HCT116 (cell line): ENCODE data around the gene RASSF3. TPM values are rescaled to one million over a fixed set of nuclear protein-coding genes. Genes with fewer than 3 reads are reported as not detected.

Experiments
- ATAC-seq: fragments of 200-7000 bp; cut with Tn5 transposase; 2 replicates; pipeline ENCODE4 v1.9.1; 2020; ENCODE audit warnings: mild to moderate bottlenecking, moderate library complexity
- BruUV-seq: library from RNA; stranded (reverse); fragments of 400-500 nt; replicated peaks from 2 replicates; lab custom pipeline; 2021; lab: Mats Ljungman, UMichigan
- CTCF ChIA-PET: fragments of 300-600 bp; sonication (Branson Sonifier 250); formaldehyde crosslinking; loops from one replicate; lab custom pipeline; 2021; ENCODE audit warnings: antibody characterized with exemption; lab: Charles Lee
- POLR2A ChIA-PET: fragments of 300-600, 350-600 bp; sonication (Branson Sonifier 250); formaldehyde crosslinking; loops from one replicate; lab custom pipeline; 2021; ENCODE audit warnings: antibody characterized with exemption; lab: Charles Lee
- RAD21 ChIA-PET, 2 experiments: fragments of 300-600 bp; sonication (Branson Sonifier 250); formaldehyde crosslinking; loops; one replicate each; lab custom pipeline; 2023; ENCODE audit warnings: low total read pairs in 2 of 2; ENCODE audit not compliant: uncharacterized antibody in 2 of 2, unreplicated experiment in 2 of 2, low non-redundant PET in 1 of 2; lab: Charles Lee
- DNase-seq: peaks from one replicate; pipeline ENCODE4 v3.0.0-alpha.2; 2010; ENCODE audit warnings: low read depth, low spot score
- H2AFZ ChIP-seq: fragments of 200-600 bp; shearing (Covaris generic), sonication (generic); 2 replicates; pipeline ENCODE4 v1.6.1; 2017; ENCODE audit warnings: low read depth, mixed run types, mixed read lengths, antibody characterized with exemption, low read length; ENCODE audit not compliant: poor library complexity, severe bottlenecking
- H3K27ac ChIP-seq: 2 replicates; pipeline ENCODE4 v1.5.1; 2012; ENCODE audit warnings: low read depth, low read length
- H3K27me3 ChIP-seq: fragments of 200-600 bp; sonication (generic); 2 replicates; pipeline ENCODE4 v1.6.1; 2016; ENCODE audit warnings: mixed run types, low read length, mixed read lengths; ENCODE audit not compliant: insufficient read depth
- H3K36me3 ChIP-seq, 2 experiments: fragments of 200-500 bp in 1 of 2; fragments of 200-600 bp in 1 of 2; sonication (Bioruptor generic) in 1 of 2; sonication (generic) in 1 of 2; 2 replicates each; pipeline versions ENCODE4 v1.5.1 to v1.6.1; 2014 to 2016; ENCODE audit warnings: low read length in 2 of 2, inconsistent platforms in 1 of 2, mixed read lengths in 1 of 2, mixed run types in 1 of 2; ENCODE audit not compliant: insufficient read depth in 2 of 2, control insufficient read depth in 1 of 2
- H3K4me1 ChIP-seq, 2 experiments: fragments of 200-600 bp in 1 of 2; sonication (generic) in 1 of 2; 2 replicates each; pipeline versions ENCODE4 v1.5.1 to v1.6.1; 2012 to 2017; ENCODE audit warnings: low read length in 2 of 2, inconsistent platforms in 1 of 2, mild to moderate bottlenecking in 1 of 2, mixed read lengths in 1 of 2, mixed run types in 1 of 2, moderate library complexity in 1 of 2; ENCODE audit not compliant: insufficient read depth in 2 of 2, control insufficient read depth in 1 of 2
- H3K4me2 ChIP-seq: fragments of 200-600 bp; sonication (generic); 2 replicates; pipeline ENCODE4 v1.6.1; 2017; ENCODE audit warnings: mixed run types, low read length, mixed read lengths
- H3K4me3 ChIP-seq, 2 experiments: fragments of 200-600 bp in 1 of 2; sonication (generic) in 1 of 2; replicated peaks in 1 of 2; 2 replicates each; pipeline ENCODE4 v1.5.1; 2011 to 2016; ENCODE audit warnings: low read length in 2 of 2, control low read depth in 1 of 2, low read depth in 1 of 2, mild to moderate bottlenecking in 1 of 2, mixed read lengths in 1 of 2, mixed run types in 1 of 2
- H3K79me2 ChIP-seq: fragments of 200-600 bp; sonication (generic); 2 replicates; pipeline ENCODE4 v1.6.1; 2017; ENCODE audit warnings: mild to moderate bottlenecking, mixed run types, low read length, moderate library complexity, mixed read lengths; ENCODE audit not compliant: insufficient read depth
- H3K9ac ChIP-seq: fragments of 200-600 bp; sonication (generic); 2 replicates; pipeline ENCODE4 v1.6.1; 2016; ENCODE audit warnings: low read length, mixed read lengths
- H3K9me2 ChIP-seq: fragments of 200-600 bp; sonication (generic), shearing (Covaris generic); 2 replicates; pipeline ENCODE4 v1.6.1; 2017; ENCODE audit warnings: mixed run types, mild to moderate bottlenecking, moderate library complexity; ENCODE audit not compliant: insufficient read depth
- H3K9me3 ChIP-seq, 2 experiments: fragments of 200-500 bp in 1 of 2; fragments of 200-600 bp in 1 of 2; sonication (Bioruptor generic) in 1 of 2; sonication (generic) in 1 of 2; 2 replicates each; pipeline ENCODE4 v1.6.1; 2014 to 2017; ENCODE audit warnings: low read length in 2 of 2, mixed read lengths in 2 of 2, inconsistent platforms in 1 of 2, low read depth in 1 of 2, mild to moderate bottlenecking in 1 of 2, mixed run types in 1 of 2, moderate library complexity in 1 of 2; ENCODE audit not compliant: control insufficient read depth in 1 of 2, insufficient read depth in 1 of 2
- H4K20me1 ChIP-seq: fragments of 200-600 bp; sonication (generic), shearing (Covaris generic); 2 replicates; pipeline ENCODE4 v1.6.1; 2017; ENCODE audit warnings: mixed run types, mild to moderate bottlenecking, moderate library complexity; ENCODE audit not compliant: insufficient read depth
- ATF3 ChIP-seq: IDR thresholded peaks from 2 replicates; pipeline ENCODE4 v1.6.1; 2012
- CBX3 ChIP-seq: IDR thresholded peaks from 2 replicates; pipeline ENCODE4 v1.6.1; 2012; ENCODE audit warnings: low read depth
- CEBPB ChIP-seq: IDR thresholded peaks from 2 replicates; pipeline ENCODE4 v1.6.1; 2012; ENCODE audit warnings: low read depth
- EGR1 ChIP-seq: IDR thresholded peaks from 2 replicates; pipeline ENCODE4 v1.6.1; 2012; ENCODE audit warnings: low read depth
- ELF1 ChIP-seq: IDR thresholded peaks from 2 replicates; pipeline ENCODE4 v1.6.1; 2012; ENCODE audit warnings: low read depth, borderline replicate concordance
- EZH2 ChIP-seq: fragments of 200-600 bp; sonication (generic); IDR thresholded peaks from 2 replicates; pipeline ENCODE4 v1.6.1; 2017; ENCODE audit warnings: antibody characterized with exemption, mixed run types
- EZH2phosphoT487 ChIP-seq: fragments of 200-600 bp; IDR thresholded peaks from 2 replicates; pipeline ENCODE4 v1.6.1; 2018; ENCODE audit warnings: antibody characterized with exemption, borderline replicate concordance
- FOSL1 ChIP-seq: IDR thresholded peaks from 2 replicates; pipeline ENCODE4 v1.6.1; 2012; ENCODE audit warnings: low read depth
- JUND ChIP-seq: IDR thresholded peaks from 2 replicates; pipeline ENCODE4 v1.6.1; 2012
- POLR2AphosphoS5 ChIP-seq: IDR thresholded peaks from 2 replicates; pipeline ENCODE4 v1.6.1; 2011; ENCODE audit warnings: mild to moderate bottlenecking, low read depth, low read length, moderate library complexity
- RAD21 ChIP-seq: IDR thresholded peaks from 2 replicates; pipeline ENCODE4 v1.6.1; 2012; ENCODE audit warnings: low read depth, mild to moderate bottlenecking
- SIN3A ChIP-seq: IDR thresholded peaks from 2 replicates; pipeline ENCODE4 v1.6.1; 2012; ENCODE audit warnings: low read depth
- SRF ChIP-seq: IDR thresholded peaks from 2 replicates; pipeline ENCODE4 v1.6.1; 2012; ENCODE audit warnings: low read depth
- YY1 ChIP-seq: IDR thresholded peaks from 2 replicates; pipeline ENCODE4 v1.6.1; 2011; ENCODE audit warnings: low read length, low read depth, moderate library complexity, mild to moderate bottlenecking; ENCODE audit not compliant: insufficient replicate concordance; ENCODE audit errors: extremely low read depth
- ZFX ChIP-seq: fragments of 450-650 bp; IDR thresholded peaks from 2 replicates; pipeline ENCODE4 v1.6.1; 2017
- ZNF274 ChIP-seq: fragments of 200-500 bp; sonication (Bioruptor generic); IDR thresholded peaks from 2 replicates; pipeline ENCODE4 v1.6.1; 2014; ENCODE audit warnings: mild to moderate bottlenecking, low read depth, low read length, inconsistent platforms
- intact Hi-C: fragments of 100-400 bp; cut with micrococcal nuclease; formaldehyde crosslinking; loops from 2 replicates; pipeline ENCODE4 v1.10.0; 2022
- total RNA-seq: library from RNA; stranded (reverse); gene quantifications from one replicate; pipeline ENCODE4 v1.2.1, GENCODE V29; 2021; ENCODE audit not compliant: unreplicated experiment

The RASSF3 gene
- total RNA-seq, 1 experiment from 2014 or later = 67.1 TPM

DNA sequence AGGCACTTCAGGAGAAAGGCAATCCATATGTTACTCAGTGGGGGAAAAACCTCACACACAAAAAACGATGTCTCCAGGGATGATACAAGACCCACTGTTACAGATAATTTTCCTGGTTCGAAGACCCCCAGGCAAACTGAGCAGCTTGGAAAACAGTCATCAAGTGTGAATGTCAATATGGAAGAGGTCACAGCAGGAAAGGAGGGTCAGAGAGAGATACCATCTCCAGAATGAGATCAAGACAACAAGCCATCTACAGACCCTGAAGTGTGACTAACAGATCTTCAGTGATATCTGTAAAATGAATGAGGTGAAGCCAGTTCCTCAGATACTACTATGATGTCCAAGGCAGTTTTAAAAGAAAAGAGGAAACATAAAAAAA, 120.3 kb downstream of the RASSF3 start:
- Histone ChIP-seq H3K79me2 (no peaks in the 10 kb centered on the region), H3K9ac (no peak overlapping the region), H3K4me2 (no peak overlapping the region), H3K4me3 (no peak overlapping the region), H3K27ac (no peak overlapping the region), H3K9me2 (no peaks in the 10 kb centered on the region), H3K27me3 (no peaks in the 10 kb centered on the region), H3K36me3 (peaks cover 0 to under 1% of the 10 kb centered on the region in 2 experiments; a peak in 1 of 4 replicates), H2AFZ (no peak overlapping the region), H3K4me1 (peaks cover 11 to 12% of the 10 kb centered on the region in 2 experiments), H3K9me3 (no peaks in the 10 kb centered on the region), H4K20me1 (no peaks in the 10 kb centered on the region)
- intact Hi-C loops = no loop called here
- POLR2A ChIA-PET = no interaction called here
- TF ChIP-seq EGR1 (no peak), JUND (no peak), SRF (no peak), ZNF274 (no peak), EZH2phosphoT487 (no peak), CEBPB (no peak), ATF3 (no peak), SIN3A (no peak), EZH2 (no peak), RAD21 (no peak), ELF1 (no peak), POLR2AphosphoS5 (no peak), ZFX (no peak), CBX3 (no peak), YY1 (no peak), FOSL1 (no peak)
- RAD21 ChIA-PET = no interaction called here
- DNase-seq (no peak), ATAC-seq (no peak)
- CTCF ChIA-PET = no interaction called here
- no TSS peak for BruUV-seq
